ENCODE results near the gene TFPT.

DNA sequence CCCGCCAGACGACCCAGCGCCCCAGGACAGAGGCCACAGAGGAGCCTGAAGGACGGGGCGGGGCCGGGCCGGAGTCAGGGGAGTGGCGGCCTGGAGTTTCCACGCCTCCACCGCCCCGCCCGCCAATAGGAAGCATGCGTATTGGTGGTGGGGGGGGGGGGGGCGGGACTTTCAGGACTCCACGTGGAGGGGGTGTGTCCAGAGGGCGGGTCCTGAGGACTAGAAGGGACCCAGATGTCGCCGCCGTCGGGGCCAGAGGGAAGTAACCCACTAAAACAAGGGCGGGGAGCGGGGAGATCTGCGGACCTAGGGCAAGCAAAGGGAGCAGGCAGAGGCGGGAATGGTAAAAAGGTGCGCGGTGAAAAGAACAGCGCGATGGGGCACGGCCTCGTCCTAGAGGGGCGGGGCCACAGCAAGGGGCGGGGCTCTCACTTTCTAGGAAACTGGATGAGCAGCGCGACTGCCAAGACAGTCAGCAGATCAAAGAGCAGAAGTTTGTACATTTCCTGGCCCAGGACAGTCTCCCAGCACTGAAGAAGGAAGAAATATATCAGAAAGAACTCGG lies 46.9 kb upstream of the TFPT start:
- TF ChIP-seq, protein P1, sequence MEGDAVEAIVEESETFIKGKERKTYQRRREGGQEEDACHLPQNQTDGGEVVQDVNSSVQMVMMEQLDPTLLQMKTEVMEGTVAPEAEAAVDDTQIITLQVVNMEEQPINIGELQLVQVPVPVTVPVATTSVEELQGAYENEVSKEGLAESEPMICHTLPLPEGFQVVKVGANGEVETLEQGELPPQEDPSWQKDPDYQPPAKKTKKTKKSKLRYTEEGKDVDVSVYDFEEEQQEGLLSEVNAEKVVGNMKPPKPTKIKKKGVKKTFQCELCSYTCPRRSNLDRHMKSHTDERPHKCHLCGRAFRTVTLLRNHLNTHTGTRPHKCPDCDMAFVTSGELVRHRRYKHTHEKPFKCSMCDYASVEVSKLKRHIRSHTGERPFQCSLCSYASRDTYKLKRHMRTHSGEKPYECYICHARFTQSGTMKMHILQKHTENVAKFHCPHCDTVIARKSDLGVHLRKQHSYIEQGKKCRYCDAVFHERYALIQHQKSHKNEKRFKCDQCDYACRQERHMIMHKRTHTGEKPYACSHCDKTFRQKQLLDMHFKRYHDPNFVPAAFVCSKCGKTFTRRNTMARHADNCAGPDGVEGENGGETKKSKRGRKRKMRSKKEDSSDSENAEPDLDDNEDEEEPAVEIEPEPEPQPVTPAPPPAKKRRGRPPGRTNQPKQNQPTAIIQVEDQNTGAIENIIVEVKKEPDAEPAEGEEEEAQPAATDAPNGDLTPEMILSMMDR (IDR thresholded peaks at IDR 0.05; ENCODE audit: low read length): no peak
- TF ChIP-seq EZH2 (IDR thresholded peaks at IDR 0.05; ENCODE audit: borderline replicate concordance, low read length): no peak

Measured in OCI-LY1 (cell line).